Peyer's patch (tissue), 4 donors: ENCODE measurements around the gene MYBPH. TPM values are rescaled to one million over a fixed set of nuclear protein-coding genes. Genes with fewer than 3 reads are reported as not detected.

Experiments
- DNase-seq, 3 donors: peaks; one replicate each; pipeline ENCODE4 v3.0.0-alpha.2; 2017 to 2019
- H3K27ac ChIP-seq, 4 donors: fragments of 200-600 bp; sonication (generic); one replicate each; pipeline ENCODE4 v1.5.1; 2016 to 2019
- H3K27me3 ChIP-seq, 2 donors: fragments of 200-600 bp; sonication (generic); one replicate each; pipeline ENCODE4 v1.5.1; 2019
- H3K36me3 ChIP-seq, 3 donors: fragments of 200-600 bp; sonication (generic); one replicate each; pipeline ENCODE4 v1.5.1; 2016 to 2019
- H3K4me1 ChIP-seq, 4 donors: fragments of 200-600 bp; sonication (generic); one replicate each; pipeline ENCODE4 v1.5.1; 2016 to 2019
- H3K4me3 ChIP-seq, 4 donors: fragments of 200-600 bp; sonication (generic); 1 replicate in 3 of 4; 2 replicates in 1 of 4; pipeline ENCODE4 v1.5.1; 2016 to 2019; ENCODE audit warnings: mild to moderate bottlenecking in 1 of 4
- H3K9me3 ChIP-seq, 4 donors: fragments of 200-600 bp; sonication (generic); one replicate each; pipeline ENCODE4 v1.5.1; 2016 to 2019; ENCODE audit warnings: mild to moderate bottlenecking in 1 of 4
- POLR2A ChIP-seq, 2 donors: fragments of 450-650 bp; IDR thresholded peaks; one replicate each; pipeline ENCODE4 v1.5.1; 2017; ENCODE audit warnings: antibody characterized with exemption in 2 of 2, mild to moderate bottlenecking in 2 of 2, moderate library complexity in 2 of 2
- total RNA-seq, 4 donors: library from RNA; depleted of rRNA; stranded (reverse); fragments of >200 nt; gene quantifications; one replicate each; pipeline ENCODE4 v1.1.0, GENCODE V29; 2016
- TF ChIP-seq, protein P1 (sequence below), 6 experiments: fragments of 450-650 bp in 4 of 6; fragments of 200-600 bp in 2 of 6; sonication (generic) in 1 of 6; IDR thresholded peaks; one replicate each; pipeline ENCODE4 v1.5.1; 2017 to 2019; ENCODE audit warnings: antibody characterized with exemption in 6 of 6, mild to moderate bottlenecking in 3 of 6, moderate library complexity in 1 of 6

Gene MYBPH
- total RNA-seq: not detected

GRCh38 chr1:203175237-203175826 is at the start of gene MYBPH:
Gene MYBPH, minus strand, starts transcription at chr1:203175826. Its CDS starts 71 bp downstream, at chr1:203175755.
- H3K9me3 ChIP-seq: no peaks in the 10 kb centered on the region
- no peaks in the 10 kb centered on the region for H3K36me3 ChIP-seq
- no peak for DNase-seq
- H3K27me3 ChIP-seq: no peaks in the 10 kb centered on the region
- no peak within 1 kb of the TSS for H3K4me3 ChIP-seq
- H3K27ac ChIP-seq: no peak within 1 kb of the TSS
- no peak for TF ChIP-seq POLR2A (IDR thresholded peaks at IDR 0.05)
- TF ChIP-seq, protein P1, sequence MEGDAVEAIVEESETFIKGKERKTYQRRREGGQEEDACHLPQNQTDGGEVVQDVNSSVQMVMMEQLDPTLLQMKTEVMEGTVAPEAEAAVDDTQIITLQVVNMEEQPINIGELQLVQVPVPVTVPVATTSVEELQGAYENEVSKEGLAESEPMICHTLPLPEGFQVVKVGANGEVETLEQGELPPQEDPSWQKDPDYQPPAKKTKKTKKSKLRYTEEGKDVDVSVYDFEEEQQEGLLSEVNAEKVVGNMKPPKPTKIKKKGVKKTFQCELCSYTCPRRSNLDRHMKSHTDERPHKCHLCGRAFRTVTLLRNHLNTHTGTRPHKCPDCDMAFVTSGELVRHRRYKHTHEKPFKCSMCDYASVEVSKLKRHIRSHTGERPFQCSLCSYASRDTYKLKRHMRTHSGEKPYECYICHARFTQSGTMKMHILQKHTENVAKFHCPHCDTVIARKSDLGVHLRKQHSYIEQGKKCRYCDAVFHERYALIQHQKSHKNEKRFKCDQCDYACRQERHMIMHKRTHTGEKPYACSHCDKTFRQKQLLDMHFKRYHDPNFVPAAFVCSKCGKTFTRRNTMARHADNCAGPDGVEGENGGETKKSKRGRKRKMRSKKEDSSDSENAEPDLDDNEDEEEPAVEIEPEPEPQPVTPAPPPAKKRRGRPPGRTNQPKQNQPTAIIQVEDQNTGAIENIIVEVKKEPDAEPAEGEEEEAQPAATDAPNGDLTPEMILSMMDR (IDR thresholded peaks at IDR 0.05): no peak
- peaks cover 0 to 2% (median 0%) of the 10 kb centered on the region in 4 donors for H3K4me1 ChIP-seq

GRCh38 chr1:203225071-203225470 is 49.4 kb upstream of the MYBPH start:
- no peak overlapping the region for H3K27ac ChIP-seq
- no peaks in the 10 kb centered on the region for H3K9me3 ChIP-seq
- H3K27me3 ChIP-seq: no peaks in the 10 kb centered on the region
- no peak for TF ChIP-seq POLR2A (IDR thresholded peaks at IDR 0.05)
- TF ChIP-seq, protein P1 (IDR thresholded peaks at IDR 0.05): no peak
- H3K36me3 ChIP-seq: no peaks in the 10 kb centered on the region
- DNase-seq: no peak
- no peak overlapping the region for H3K4me3 ChIP-seq
- H3K4me1 ChIP-seq: no peaks in the 10 kb centered on the region

DNA sequence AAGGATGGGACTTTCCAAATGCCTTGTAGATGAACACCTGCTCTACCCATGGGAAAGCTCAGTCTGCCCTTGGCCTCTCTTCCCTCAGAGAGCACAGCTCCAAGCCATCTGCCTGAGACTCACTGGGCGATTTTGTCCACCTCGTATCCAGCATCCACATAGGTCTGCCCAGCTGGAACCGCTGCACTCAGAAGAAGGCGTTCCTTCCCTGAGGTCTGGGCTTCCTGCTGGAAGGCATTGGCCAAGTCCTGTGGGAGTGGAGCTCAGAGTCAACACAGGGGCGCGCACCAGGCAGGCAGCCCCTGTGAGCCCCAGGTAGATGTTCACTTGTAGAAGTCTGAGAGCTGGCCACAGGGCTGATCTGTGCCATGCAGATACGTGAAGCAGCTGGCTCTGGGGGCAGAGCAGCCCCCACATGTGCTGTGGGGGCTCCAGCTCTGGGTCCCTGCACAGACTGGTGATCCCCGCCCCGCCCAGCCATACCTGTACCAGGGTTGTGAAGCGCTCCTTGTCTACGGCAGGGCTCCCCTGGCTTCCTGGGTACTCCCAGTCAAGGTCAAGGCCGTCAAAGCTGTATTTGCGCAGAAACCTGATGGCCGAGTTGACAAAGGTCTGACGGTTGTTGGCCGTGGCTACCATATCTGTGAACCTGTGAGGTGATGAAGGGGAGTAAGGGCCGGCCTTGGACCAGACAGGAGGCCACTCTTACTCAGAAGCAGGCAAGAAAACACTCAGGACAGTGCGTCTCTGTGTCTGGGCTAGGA is 47.6 kb upstream of the MYBPH start:
- Histone ChIP-seq H3K9me3 (no peaks in the 10 kb centered on the region), H3K27ac (no peak overlapping the region), H3K4me1 (no peaks in the 10 kb centered on the region), H3K27me3 (no peaks in the 10 kb centered on the region), H3K4me3 (no peak overlapping the region), H3K36me3 (no peaks in the 10 kb centered on the region)
- DNase-seq: no peak
- no peak for TF ChIP-seq POLR2A (IDR thresholded peaks at IDR 0.05)
- TF ChIP-seq, protein P1 (IDR thresholded peaks at IDR 0.05): no peak

GRCh38 chr1:203219934-203220333 is 44.3 kb upstream of the MYBPH start:
- no peaks in the 10 kb centered on the region for H3K36me3 ChIP-seq
- no peaks in the 10 kb centered on the region for H3K27me3 ChIP-seq
- H3K4me1 ChIP-seq: peaks cover 0 to 8% (median 0%) of the 10 kb centered on the region in 4 donors
- H3K27ac ChIP-seq: no peak overlapping the region
- no peak overlapping the region for H3K4me3 ChIP-seq
- no peak for DNase-seq
- no peaks in the 10 kb centered on the region for H3K9me3 ChIP-seq
- TF ChIP-seq POLR2A (IDR thresholded peaks at IDR 0.05): no peak
- TF ChIP-seq, protein P1 (IDR thresholded peaks at IDR 0.05): no peak

DNA sequence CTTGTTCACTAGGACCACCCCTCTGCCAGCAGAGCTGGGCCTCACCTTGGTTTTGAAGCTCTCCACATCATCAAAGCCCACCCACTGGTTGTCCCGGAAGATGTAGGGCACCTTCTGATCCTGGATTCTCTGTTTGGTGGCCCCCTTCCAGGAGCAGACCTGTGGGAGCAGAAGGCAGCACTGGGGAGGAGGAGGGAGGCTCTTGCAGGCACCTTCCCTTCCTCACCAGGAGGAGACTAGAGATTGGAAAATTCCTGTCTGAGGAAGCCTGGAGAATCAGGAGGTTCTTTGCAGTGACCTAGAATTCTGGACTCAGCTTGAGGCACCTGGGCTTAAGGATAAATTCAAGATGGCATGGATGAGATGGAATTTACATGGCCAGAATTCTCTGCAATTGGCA is 43.5 kb upstream of the MYBPH start:
- Histone ChIP-seq H3K4me3 (no peak overlapping the region), H3K36me3 (no peaks in the 10 kb centered on the region), H3K27ac (no peak overlapping the region), H3K4me1 (peaks cover 0 to 8% (median 0%) of the 10 kb centered on the region in 4 donors), H3K9me3 (no peaks in the 10 kb centered on the region), H3K27me3 (no peaks in the 10 kb centered on the region)
- TF ChIP-seq, protein P1 (IDR thresholded peaks at IDR 0.05): no peak
- no peak for TF ChIP-seq POLR2A (IDR thresholded peaks at IDR 0.05)
- DNase-seq: no peak
